H1 (cell line): ENCODE data around the gene PRSS50. TPM values are rescaled to one million over a fixed set of nuclear protein-coding genes. Genes with fewer than 3 reads are reported as not detected.

Experiments used
- CTCF ChIA-PET: fragments of 300-600 bp; sonication (Branson Sonifier 250); formaldehyde crosslinking; loops from one replicate; lab custom pipeline; 2021; ENCODE audit not compliant: partially characterized antibody; lab: Charles Lee
- POLR2A ChIA-PET: fragments of 300-600 bp; sonication (Branson Sonifier 250); formaldehyde crosslinking; loops from one replicate; lab custom pipeline; 2021; ENCODE audit warnings: inconsistent platforms; ENCODE audit not compliant: partially characterized antibody; lab: Charles Lee
- DNase-seq, 2 experiments: peaks; one replicate each; pipeline versions ENCODE4 v3.0.0 to v3.0.0-alpha.2; 2010 to 2022; ENCODE audit warnings: low spot score in 2 of 2, low read depth in 1 of 2, mixed read lengths in 1 of 2
- FAIRE-seq: peaks from 2 replicates; lab custom pipeline; 2011; peaks lifted over from hg19 to GRCh38; lab: Jason Lieb, UNC
- H2AFZ ChIP-seq: 2 replicates; pipeline ENCODE4 v1.8.1; 2012; ENCODE audit warnings: low read length, inconsistent platforms
- H2AK5ac ChIP-seq: 2 replicates; pipeline ENCODE4 v1.6.1; 2013; ENCODE audit warnings: low read depth, low read length
- H2BK120ac ChIP-seq: replicated peaks from 2 replicates; pipeline ENCODE3; 2013; ENCODE audit warnings: low read depth, low read length, inconsistent platforms
- H2BK12ac ChIP-seq: 2 replicates; pipeline ENCODE4 v1.6.1; 2013; ENCODE audit warnings: low read depth, low read length
- H2BK15ac ChIP-seq: 2 replicates; pipeline ENCODE4 v1.6.1; 2013; ENCODE audit warnings: low read length
- H2BK20ac ChIP-seq: 2 replicates; pipeline ENCODE4 v1.6.1; 2013; ENCODE audit warnings: low read length
- H2BK5ac ChIP-seq: 2 replicates; pipeline ENCODE4 v1.6.1; 2013; ENCODE audit warnings: low read depth, low read length
- H3K14ac ChIP-seq: 2 replicates; pipeline ENCODE4 v1.6.1; 2013; ENCODE audit warnings: inconsistent platforms; ENCODE audit not compliant: insufficient read length
- H3K18ac ChIP-seq: 2 replicates; pipeline ENCODE4 v1.6.1; 2013; ENCODE audit warnings: low read length; ENCODE audit errors: extremely low read depth
- H3K23ac ChIP-seq: 2 replicates; pipeline ENCODE4 v1.6.1; 2013; ENCODE audit warnings: inconsistent platforms; ENCODE audit not compliant: insufficient read length
- H3K23me2 ChIP-seq: 2 replicates; pipeline ENCODE4 v1.6.1; 2013; ENCODE audit warnings: low read depth, low read length
- H3K27ac ChIP-seq: 2 replicates; pipeline ENCODE4 v1.6.1; 2011; ENCODE audit warnings: low read depth, low read length, inconsistent platforms
- H3K27me3 ChIP-seq, 4 experiments: replicated peaks in 1 of 4; 1 replicate in 1 of 4; 2 replicates in 3 of 4; pipeline versions ENCODE4 v1.6.1 to v1.8.1; 2011 to 2013; ENCODE audit warnings: low read length in 3 of 4, mild to moderate bottlenecking in 3 of 4, inconsistent platforms in 2 of 4, mixed read lengths in 2 of 4, moderate library complexity in 1 of 4; ENCODE audit not compliant: control insufficient read depth in 3 of 4, insufficient read depth in 3 of 4; ENCODE audit errors: extremely low read depth in 1 of 4
- H3K36me3 ChIP-seq, 4 experiments: 2 replicates each; pipeline versions ENCODE4 v1.6.1 to v1.8.1; 2011 to 2013; ENCODE audit warnings: mild to moderate bottlenecking in 4 of 4, low read length in 3 of 4, moderate library complexity in 2 of 4, control low read depth in 1 of 4, inconsistent platforms in 1 of 4; ENCODE audit not compliant: insufficient read depth in 4 of 4, control insufficient read depth in 2 of 4
- H3K4ac ChIP-seq: replicated peaks from 2 replicates; pipeline ENCODE3; 2013; ENCODE audit warnings: low read length, low read depth, mixed read lengths, inconsistent platforms; ENCODE audit not compliant: insufficient read length
- H3K4me1 ChIP-seq, 4 experiments: replicated peaks in 1 of 4; 1 replicate in 1 of 4; 2 replicates in 3 of 4; pipeline versions ENCODE4 v1.6.1 to v1.8.1; 2011 to 2013; ENCODE audit warnings: low read length in 3 of 4, inconsistent platforms in 2 of 4, mixed read lengths in 1 of 4; ENCODE audit not compliant: insufficient read depth in 4 of 4, control insufficient read depth in 3 of 4
- H3K4me2 ChIP-seq, 2 experiments: 2 replicates each; pipeline versions ENCODE4 v1.6.1 to v1.8.1; 2011 to 2013; ENCODE audit warnings: low read depth in 2 of 2, low read length in 2 of 2, control low read depth in 1 of 2, inconsistent platforms in 1 of 2, mild to moderate bottlenecking in 1 of 2; ENCODE audit not compliant: insufficient read depth in 1 of 2
- H3K4me3 ChIP-seq, 4 experiments: fragments of 200-600, 300-600 bp in 1 of 4; sonication (generic), shearing (Covaris generic), sonication (Bioruptor Twin) in 1 of 4; 2 replicates each; pipeline versions ENCODE4 v1.5.1 to v1.8.1; 2011 to 2016; ENCODE audit warnings: low read length in 4 of 4, low read depth in 3 of 4, control low read depth in 2 of 4, inconsistent platforms in 2 of 4, mild to moderate bottlenecking in 2 of 4, mixed read lengths in 1 of 4, moderate library complexity in 1 of 4; ENCODE audit not compliant: insufficient read depth in 2 of 4; ENCODE audit errors: extremely low read depth in 1 of 4
- H3K56ac ChIP-seq: replicated peaks from 2 replicates; pipeline ENCODE3; 2013; ENCODE audit warnings: low read depth, mild to moderate bottlenecking, mixed read lengths, low read length, inconsistent platforms; ENCODE audit not compliant: insufficient read length
- H3K79me1 ChIP-seq: 2 replicates; pipeline ENCODE4 v1.6.1; 2013; ENCODE audit warnings: low read depth, low read length, control low read depth
- H3K79me2 ChIP-seq, 2 experiments: 2 replicates each; pipeline versions ENCODE4 v1.6.1 to v1.8.1; 2012 to 2013; ENCODE audit warnings: low read length in 2 of 2, mild to moderate bottlenecking in 2 of 2, inconsistent platforms in 1 of 2; ENCODE audit not compliant: insufficient read depth in 2 of 2, control insufficient read depth in 1 of 2
- H3K9ac ChIP-seq, 4 experiments: replicated peaks in 1 of 4; 1 replicate in 1 of 4; 2 replicates in 3 of 4; pipeline versions ENCODE4 v1.6.1 to v1.8.1; 2011 to 2013; ENCODE audit warnings: low read depth in 3 of 4, low read length in 3 of 4, control low read depth in 2 of 4, mild to moderate bottlenecking in 2 of 4, moderate library complexity in 2 of 4, inconsistent platforms in 1 of 4; ENCODE audit errors: extremely low read depth in 1 of 4
- H3K9me3 ChIP-seq, 2 experiments: 2 replicates each; pipeline versions ENCODE4 v1.6.1 to v1.8.1; 2012 to 2013; ENCODE audit warnings: mild to moderate bottlenecking in 2 of 2, moderate library complexity in 2 of 2, control low read depth in 1 of 2, inconsistent platforms in 1 of 2, low read depth in 1 of 2, low read length in 1 of 2, mixed read lengths in 1 of 2; ENCODE audit not compliant: insufficient read depth in 2 of 2
- H4K20me1 ChIP-seq, 2 experiments: replicated peaks in 1 of 2; 2 replicates each; pipeline versions ENCODE3 to v1.8.1; 2011 to 2013; ENCODE audit warnings: inconsistent platforms in 2 of 2, low read length in 2 of 2, mild to moderate bottlenecking in 1 of 2; ENCODE audit not compliant: insufficient read depth in 2 of 2, control insufficient read depth in 1 of 2
- H4K5ac ChIP-seq: 2 replicates; pipeline ENCODE4 v1.6.1; 2013; ENCODE audit warnings: low read length, low read depth, mixed read lengths, inconsistent platforms; ENCODE audit not compliant: insufficient read length
- H4K8ac ChIP-seq: 2 replicates; pipeline ENCODE4 v1.8.0; 2013; ENCODE audit warnings: mild to moderate bottlenecking, moderate library complexity, low read length, inconsistent platforms; ENCODE audit not compliant: insufficient read depth; ENCODE audit errors: extremely low read depth
- H4K91ac ChIP-seq: replicated peaks from 2 replicates; pipeline ENCODE3; 2013; ENCODE audit warnings: low read length, mixed read lengths, inconsistent platforms; ENCODE audit not compliant: insufficient read length
- E2F6 ChIP-seq: IDR thresholded peaks from 2 replicates; pipeline ENCODE4 v1.6.1; 2012; ENCODE audit warnings: inconsistent platforms
- JUND ChIP-seq: IDR thresholded peaks from 2 replicates; pipeline ENCODE4 v1.6.1; 2011; ENCODE audit warnings: mild to moderate bottlenecking, improper control_type of control experiment, low read length
- WGBS, 2 experiments: shearing (Covaris generic) in 1 of 2; methylation state at CpG; one replicate each; pipeline versions ENCODE4 v1.1.6 to v1.1.7; 2013 to 2015; ENCODE audit warnings: low lambda C conversion rate in 2 of 2, mixed read lengths in 2 of 2, inconsistent platforms in 1 of 2, low coverage in 1 of 2, missing lambda C conversion rate in 1 of 2; ENCODE audit not compliant: insufficient replicate concordance in 2 of 2, insufficient coverage in 1 of 2, insufficient read length in 1 of 2; ENCODE audit errors: extremely low coverage in 1 of 2, missing lambda C conversion rate in 1 of 2; 5-methylcytosine and 5-hydroxymethylcytosine counted together
- polyA plus RNA-seq, 7 experiments: library from polyadenylated mRNA; depleted of rRNA in 3 of 7; stranded (reverse) in 5 of 7; unstranded in 2 of 7; fragments of >200 nt in 5 of 7; fragments of 200-250 nt in 2 of 7; gene quantifications; 1 replicate in 5 of 7; 2 replicates in 1 of 7; 4 replicates in 1 of 7; pipeline versions ENCODE4 v1.2.1 to v1.2.3, GENCODE V29; 2011 to 2013; ENCODE audit warnings: missing spikeins in 2 of 7, mixed read lengths in 2 of 7
- total RNA-seq: library from RNA; stranded (reverse); fragmentation: NEBNext Ultra II Directional; extraction: Animal tissue kit (Norgen Biotek cat#: 25700); gene quantifications from 2 replicates; pipeline ENCODE4 v1.2.1, GENCODE V29; 2021

Gene PRSS50
- total and polyA plus RNA-seq, 2 of the 8 experiments (the other 6 are each of a cell fraction or from before 2014, with no cell fraction given) = 0.47 to 0.71 TPM

- H2BK5ac ChIP-seq = no peak overlapping the region
- H4K20me1 ChIP-seq = no peaks in the 10 kb centered on the region
- H4K91ac ChIP-seq = no peak overlapping the region
- no peak overlapping the region for H2BK120ac ChIP-seq
- no peak overlapping the region for H2AFZ ChIP-seq
- H3K4ac ChIP-seq = no peak overlapping the region
- CTCF ChIA-PET = interaction anchor here (1.3 kb wide), 1 partner anchor 95 kb away, joined by 4 read pairs; no protein-coding TSS in a partner anchor
- no peak overlapping the region for H3K18ac ChIP-seq
- H2BK12ac ChIP-seq = no peak overlapping the region
- no peaks in the 10 kb centered on the region for H3K79me1 ChIP-seq
- no peak overlapping the region for H3K56ac ChIP-seq
- H3K27me3 ChIP-seq = no peaks in the 10 kb centered on the region
- no peaks in the 10 kb centered on the region; the same call in 1 of the 2 replicates for H3K23me2 ChIP-seq
- H3K4me1 ChIP-seq = no peaks in the 10 kb centered on the region
- H3K14ac ChIP-seq = no peak overlapping the region
- H3K27ac ChIP-seq = no peak overlapping the region
- no peaks in the 10 kb centered on the region for H3K36me3 ChIP-seq
- DNase-seq = no peak
- no peak for FAIRE-seq
- peak; percentile 19; the same call in 1 of the 2 replicates for TF ChIP-seq E2F6
- no peak for TF ChIP-seq JUND
- no peaks in the 10 kb centered on the region for H3K79me2 ChIP-seq
- H2BK15ac ChIP-seq = no peak overlapping the region
- H3K9me3 ChIP-seq = no peaks in the 10 kb centered on the region
- POLR2A ChIA-PET = no interaction called here
- no peak overlapping the region for H3K4me3 ChIP-seq
- H4K5ac ChIP-seq = no peak overlapping the region
- H3K9ac ChIP-seq = no peak overlapping the region
- H3K23ac ChIP-seq = no peak overlapping the region
- peak overlapping the region; percentile 37; the same call in 1 of the 2 replicates for H4K8ac ChIP-seq
- H2AK5ac ChIP-seq = no peak overlapping the region
- H2BK20ac ChIP-seq = no peak overlapping the region
- WGBS, 2 experiments = 94% methylated on average over 40 of the region's 41 CpGs; no CpG with 5 or more reads in 1 of the 2 experiments
- H3K4me2 ChIP-seq = no peak overlapping the region
These were observed 32.9 kb upstream of the PRSS50 start for GRCh38 chr3:46750555-46751038.
